DOHH2 (cell line): Measurements from ENCODE around the gene PCMT1.

ENCODE experiments used
- EZH2phosphoT487 ChIP-seq: fragments of 200-600 bp; sonication (generic); IDR thresholded peaks from 2 replicates; pipeline ENCODE4 v1.6.1; 2017; ENCODE audit warnings: borderline replicate concordance, mild to moderate bottlenecking, antibody characterized with exemption, low read length, moderate library complexity, mixed read lengths
- TF ChIP-seq, protein P1 (sequence below): fragments of 200-600 bp; sonication (generic); IDR thresholded peaks from one replicate; pipeline ENCODE4 v1.5.1; 2014; ENCODE audit warnings: antibody characterized with exemption, mild to moderate bottlenecking, low read depth, low read length; ENCODE audit not compliant: poor library complexity, severe bottlenecking

DNA sequence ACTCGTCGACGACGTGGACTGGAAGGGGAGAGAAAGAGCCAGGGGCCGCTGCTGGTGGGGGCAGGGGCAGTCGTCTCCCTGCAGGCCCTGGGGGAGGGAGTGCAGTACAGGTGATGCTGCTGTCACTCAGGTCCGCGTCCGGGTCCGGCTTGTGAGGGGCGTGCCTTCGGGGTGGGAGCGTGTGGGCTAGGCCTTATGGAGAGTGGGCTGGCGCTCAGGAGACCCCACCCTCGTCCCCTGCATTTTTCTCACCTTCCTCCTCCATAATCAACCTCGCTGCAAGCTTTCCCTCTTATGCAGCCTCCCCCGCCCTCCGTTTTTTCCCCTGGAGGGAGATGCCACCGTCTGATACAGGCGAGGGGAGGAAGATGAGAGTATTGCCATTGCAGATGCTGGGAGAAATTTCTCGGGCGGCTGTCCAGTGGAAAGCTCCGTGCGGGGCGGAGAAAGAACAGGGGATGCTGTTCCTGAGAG is 632 bp downstream of the PCMT1 start:
- TF ChIP-seq, protein P1, sequence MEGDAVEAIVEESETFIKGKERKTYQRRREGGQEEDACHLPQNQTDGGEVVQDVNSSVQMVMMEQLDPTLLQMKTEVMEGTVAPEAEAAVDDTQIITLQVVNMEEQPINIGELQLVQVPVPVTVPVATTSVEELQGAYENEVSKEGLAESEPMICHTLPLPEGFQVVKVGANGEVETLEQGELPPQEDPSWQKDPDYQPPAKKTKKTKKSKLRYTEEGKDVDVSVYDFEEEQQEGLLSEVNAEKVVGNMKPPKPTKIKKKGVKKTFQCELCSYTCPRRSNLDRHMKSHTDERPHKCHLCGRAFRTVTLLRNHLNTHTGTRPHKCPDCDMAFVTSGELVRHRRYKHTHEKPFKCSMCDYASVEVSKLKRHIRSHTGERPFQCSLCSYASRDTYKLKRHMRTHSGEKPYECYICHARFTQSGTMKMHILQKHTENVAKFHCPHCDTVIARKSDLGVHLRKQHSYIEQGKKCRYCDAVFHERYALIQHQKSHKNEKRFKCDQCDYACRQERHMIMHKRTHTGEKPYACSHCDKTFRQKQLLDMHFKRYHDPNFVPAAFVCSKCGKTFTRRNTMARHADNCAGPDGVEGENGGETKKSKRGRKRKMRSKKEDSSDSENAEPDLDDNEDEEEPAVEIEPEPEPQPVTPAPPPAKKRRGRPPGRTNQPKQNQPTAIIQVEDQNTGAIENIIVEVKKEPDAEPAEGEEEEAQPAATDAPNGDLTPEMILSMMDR = no peak
- TF ChIP-seq EZH2phosphoT487 = no peak
